A549 (cell line): Measurements from ENCODE around the gene KMT2C.

Experiments
- CEBPB ChIP-seq, 2 experiments: fragments of >200 bp in 1 of 2; sonication (Bioruptor Twin) in 1 of 2; formaldehyde crosslinking in 1 of 2; IDR thresholded peaks; 2 replicates each; pipeline ENCODE4 v1.6.1; 2012 to 2016
- CTCF ChIP-seq: fragments of >200 bp; sonication (Bioruptor Twin); formaldehyde crosslinking; IDR thresholded peaks from 3 replicates; pipeline ENCODE4 v1.5.1; 2016
- EHF ChIP-seq: fragments of 250-450 bp; sonication (Bioruptor Pico); IDR thresholded peaks from 2 replicates; pipeline ENCODE4 v1.5.0; 2020; ENCODE audit warnings: mild to moderate bottlenecking
- ESRRA ChIP-seq: fragments of 150-350 bp; IDR thresholded peaks from 2 replicates; pipeline ENCODE4 v1.6.1; 2014; ENCODE audit warnings: mild to moderate bottlenecking, low read length, borderline replicate concordance
- JUN ChIP-seq, 2 experiments: fragments of >200 bp; sonication (Bioruptor Twin); formaldehyde crosslinking; IDR thresholded peaks; 2 replicates in 1 of 2; 3 replicates in 1 of 2; pipeline ENCODE4 v1.6.1; 2016 to 2017
- PBX3 ChIP-seq: IDR thresholded peaks from 2 replicates; pipeline ENCODE4 v1.6.1; 2012
- POLR2A ChIP-seq: IDR thresholded peaks from 2 replicates; pipeline ENCODE4 v1.6.1; 2012; ENCODE audit warnings: mild to moderate bottlenecking, low read length
- POLR2AphosphoS2 ChIP-seq: conservative IDR thresholded peaks from 2 replicates; pipeline ENCODE4 v1.6.1; 2012; ENCODE audit warnings: low read length, improper control_type of control experiment, inconsistent platforms
- RARB ChIP-seq: fragments of 250-450 bp; sonication (Bioruptor Pico); IDR thresholded peaks from 2 replicates; pipeline ENCODE4 v1.8.0; 2021; ENCODE audit warnings: mild to moderate bottlenecking, moderate library complexity
- RFX5 ChIP-seq: fragments of 450-650 bp; IDR thresholded peaks from 2 replicates; pipeline ENCODE4 v1.7.1; 2014; ENCODE audit warnings: antibody characterized with exemption, mild to moderate bottlenecking, moderate library complexity
- SMC3 ChIP-seq: fragments of >200 bp; sonication (Bioruptor Twin); formaldehyde crosslinking; IDR thresholded peaks from 3 replicates; pipeline ENCODE4 v1.6.1; 2018; ENCODE audit warnings: inconsistent platforms

GRCh38 chr7:152131981-152132494, 303.8 kb downstream of the KMT2C start:
- TF ChIP-seq RARB (CRISPR knock-in tag), result no peak
- TF ChIP-seq ESRRA, result no peak
- TF ChIP-seq CEBPB (IDR thresholded peaks at IDR 0.05), result no peak
- TF ChIP-seq CTCF, result no peak
- no peak for TF ChIP-seq SMC3
- TF ChIP-seq POLR2AphosphoS2, result no peak
- TF ChIP-seq RFX5, result no peak
- no peak for TF ChIP-seq EHF (CRISPR knock-in tag)
- TF ChIP-seq JUN (IDR thresholded peaks at IDR 0.05), result no peak
- TF ChIP-seq POLR2A, result no peak
- TF ChIP-seq PBX3, result no peak
